Psoas muscle (tissue), 8 donors: Measurements from ENCODE around the gene OR51A4. TPM values are rescaled to one million over a fixed set of nuclear protein-coding genes. Genes with fewer than 3 reads are reported as not detected.
"Not testable (repeated sequence)": the region's sequence is repeated elsewhere in the genome, so short reads cannot be mapped to it uniquely, and the experiment has no call there.

Source experiments
- ATAC-seq, 4 donors: fragments of 200-7000 bp; cut with Tn5 transposase; one replicate each; pipeline ENCODE4 v1.9.1; 2020; ENCODE audit warnings: moderate library complexity in 3 of 4, mild to moderate bottlenecking in 2 of 4
- DNase-seq, 2 donors: peaks; one replicate each; pipeline ENCODE4 v3.0.0-alpha.2; 2020
- H3K27ac ChIP-seq: fragments of 200-600 bp; one replicate; pipeline ENCODE4 v1.8.0; 2022
- H3K27me3 ChIP-seq, 3 donors: fragments of 200-600 bp in 1 of 3; one replicate each; pipeline versions ENCODE4 v1.6.1 to v1.8.0; 2013 to 2022; ENCODE audit warnings: low read length in 2 of 3, mild to moderate bottlenecking in 2 of 3, moderate library complexity in 1 of 3; ENCODE audit not compliant: insufficient read depth in 3 of 3
- H3K36me3 ChIP-seq, 2 donors: fragments of 200-600 bp in 1 of 2; one replicate each; pipeline versions ENCODE4 v1.6.1 to v1.8.0; 2013 to 2022; ENCODE audit warnings: low read depth in 1 of 2, mild to moderate bottlenecking in 1 of 2, moderate library complexity in 1 of 2; ENCODE audit not compliant: insufficient read depth in 1 of 2
- H3K4me1 ChIP-seq: fragments of 200-600 bp; one replicate; pipeline ENCODE4 v1.8.0; 2022
- H3K4me3 ChIP-seq: fragments of 200-600 bp; one replicate; pipeline ENCODE4 v1.8.0; 2022; ENCODE audit warnings: mild to moderate bottlenecking
- H3K9me3 ChIP-seq: fragments of 200-600 bp; one replicate; pipeline ENCODE4 v1.8.0; 2022
- CTCF ChIP-seq: fragments of 200-600 bp; IDR thresholded peaks from one replicate; pipeline ENCODE4 v1.8.0; 2022; ENCODE audit warnings: antibody characterized with exemption
- WGBS, 3 donors: extraction: QIAGEN DNeasy Blood & Tissue Kit; methylation state at CpG; one replicate each; pipeline versions ENCODE4 v1.1.6 to v1.1.7; 2013; 5-methylcytosine and 5-hydroxymethylcytosine counted together
- intact Hi-C, 2 donors: fragments of 100-400 bp; cut with DNase I; formaldehyde crosslinking; loops; one replicate each; pipeline versions ENCODE4 v1.11.0 to v1.14.2; 2022
- polyA plus RNA-seq, 3 donors: library from polyadenylated mRNA; stranded (reverse); fragments of 200-250 nt; gene quantifications; one replicate each; pipeline ENCODE4 v1.2.3, GENCODE V29; 2013
- total RNA-seq, 4 donors: library from RNA; stranded (reverse); fragmentation: NEBNext Ultra II Directional in 2 of 4; extraction: Animal tissue kit (Norgen Biotek cat#: 25700) in 2 of 4; gene quantifications; one replicate each; pipeline versions ENCODE4 v1.2.1 to v1.2.4, GENCODE V29; 2021 to 2023
- donor health status: healthy with polysubstance abuse.
- donor health status: DM: no; HTN: no; CAD: no; lungs with moderate emphysema.
- donor health status: Bipolar disorder and iron deficiency.
- donor health status: healthy.
- donor health status: DM: yes; HTN: yes; CAD: no.
- donor health status: DM: no; HTN: no; CAD: no.
- donor health status: DM: no; HTN: no; CAD: no.
- donor health status: DM: yes; HTN: yes; CAD: no.

The OR51A4 gene
- total and polyA plus RNA-seq, 7 donors: not detected

- H3K4me1 ChIP-seq: no peaks in the 10 kb centered on the region
- TF ChIP-seq CTCF: no peak
- ATAC-seq (no peak), DNase-seq (no peak)
- no peaks in the 10 kb centered on the region for H3K27me3 ChIP-seq
- no peak overlapping the region for H3K27ac ChIP-seq
- no peaks in the 10 kb centered on the region for H3K9me3 ChIP-seq
- H3K36me3 ChIP-seq: no peaks in the 10 kb centered on the region
- H3K4me3 ChIP-seq: no peak overlapping the region
- intact Hi-C loops: no loop called here
- WGBS, 3 donors: 10 to 19% (median 18%) methylated on average over 3 of the region's 3 CpGs
These were observed 31.6 kb upstream of the OR51A4 start for GRCh38 chr11:4979036-4979435.

GRCh38 chr11:4975436-4975835, 28.0 kb upstream of the OR51A4 start:
- Histone ChIP-seq H3K4me3 (no peak overlapping the region), H3K36me3 (no peaks in the 10 kb centered on the region), H3K27me3 (no peaks in the 10 kb centered on the region), H3K4me1 (no peaks in the 10 kb centered on the region), H3K9me3 (no peaks in the 10 kb centered on the region), H3K27ac (no peak overlapping the region)
- DNase-seq (no peak), ATAC-seq (no peak)
- intact Hi-C loops: no loop called here
- no peak for TF ChIP-seq CTCF
- 86 to 90% (median 89%) methylated on average over 5 of the region's 5 CpGs for WGBS, 3 donors

- WGBS, 3 donors: 8 to 31% (median 10%) methylated on average over 1 of the region's 1 CpG
- no peaks in the 10 kb centered on the region for H3K27me3 ChIP-seq
- no peak for ATAC-seq
- no peaks in the 10 kb centered on the region for H3K4me1 ChIP-seq
- no peak overlapping the region for H3K4me3 ChIP-seq
- intact Hi-C loops: no loop called here
- no peaks in the 10 kb centered on the region for H3K9me3 ChIP-seq
- no peak for DNase-seq
- no peaks in the 10 kb centered on the region for H3K36me3 ChIP-seq
- no peak overlapping the region for H3K27ac ChIP-seq
- TF ChIP-seq CTCF: no peak
These were observed 15.4 kb upstream of the OR51A4 start for GRCh38 chr11:4962816-4963215.

- H3K9me3 ChIP-seq: no peaks in the 10 kb centered on the region
- H3K4me1 ChIP-seq: no peaks in the 10 kb centered on the region
- no peak for TF ChIP-seq CTCF
- H3K36me3 ChIP-seq: no peaks in the 10 kb centered on the region
- intact Hi-C loops: no loop called here
- ATAC-seq: no peak
- H3K4me3 ChIP-seq: no peak overlapping the region
- no peak overlapping the region for H3K27ac ChIP-seq
- WGBS, 3 donors: 65 to 78% (median 74%) methylated on average over 3 of the region's 3 CpGs
- no peaks in the 10 kb centered on the region for H3K27me3 ChIP-seq
- DNase-seq: no peak
These were observed 13.5 kb upstream of the OR51A4 start for GRCh38 chr11:4960877-4961276.

GRCh38 chr11:4957396-4957795, 10.0 kb upstream of the OR51A4 start:
- Histone ChIP-seq H3K4me3 (no peak overlapping the region), H3K27ac (no peak overlapping the region), H3K4me1 (no peaks in the 10 kb centered on the region), H3K36me3 (no peaks in the 10 kb centered on the region), H3K27me3 (no peaks in the 10 kb centered on the region), H3K9me3 (no peaks in the 10 kb centered on the region)
- no peak for TF ChIP-seq CTCF
- DNase-seq (no peak), ATAC-seq (no peak)
- intact Hi-C loops: no loop called here
- 76 to 82% (median 81%) methylated on average over 4 of the region's 4 CpGs for WGBS, 3 donors

- intact Hi-C loops, H3K4me3 ChIP-seq, H3K27ac ChIP-seq, DNase-seq, H3K27me3 ChIP-seq, H3K4me1 ChIP-seq, ATAC-seq, H3K36me3 ChIP-seq, H3K9me3 ChIP-seq: not testable (repeated sequence)
- WGBS, 3 donors: 53 to 59% (median 55%) methylated on average over 2 of the region's 2 CpGs
These were observed 8.2 kb upstream of the OR51A4 start, which contains the start of gene OR51A2 for GRCh38 chr11:4955613-4956012. Gene OR51A2, minus strand, starts transcription at chr11:4955713. Its CDS starts 0 bp downstream, at chr11:4955713.
